Stimulated activated CD8-positive, alpha-beta memory T cell treated with anti-CD3 and anti-CD28 coated beads, Interleukin-12 subunit alpha, Interleukin-12 subunit beta, amount 100 ng/mL, for 4 hours (primary cell): Measurements from ENCODE around the gene PDE3A.
"Not testable (repeated sequence)": the region's sequence is repeated elsewhere in the genome, so short reads cannot be mapped to it uniquely, and the experiment has no call there.

Experiments used
- DNase-seq: peaks from one replicate; pipeline ENCODE4 v3.0.0-alpha.2; 2020; ENCODE audit warnings: low read depth

The PDE3A gene

DNA sequence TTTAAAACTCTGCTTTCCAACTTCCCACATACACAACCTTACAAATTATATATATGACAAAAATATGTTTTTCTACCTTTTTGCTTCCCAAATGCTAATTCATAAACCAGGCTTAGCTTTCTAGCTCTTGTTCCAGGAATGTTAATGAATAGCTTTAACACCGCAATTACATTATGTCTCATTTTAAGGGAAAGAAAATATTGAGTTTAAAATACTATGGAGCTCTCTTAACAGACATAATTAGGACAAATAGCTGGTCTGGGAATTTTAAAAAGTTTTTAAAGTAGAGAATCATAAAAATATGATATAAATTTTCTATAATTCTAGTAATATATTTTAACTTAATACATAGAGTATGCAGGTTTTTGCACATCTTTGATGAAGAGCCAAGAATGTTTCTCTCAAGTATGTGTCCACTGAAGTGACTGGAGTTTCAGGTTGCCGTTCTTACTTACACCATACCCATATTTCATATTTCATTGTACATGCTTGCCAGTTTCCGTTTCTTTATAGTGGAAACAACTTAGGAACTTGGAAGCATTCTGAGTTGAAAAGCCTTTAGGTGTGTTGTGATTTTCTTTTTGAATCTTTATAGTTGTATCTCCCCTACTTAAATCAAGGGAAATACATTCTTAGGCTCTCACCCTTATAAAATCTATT, 236.2 kb downstream of the PDE3A start:
- DNase-seq: no peak

- DNase-seq: not testable (repeated sequence)
Observed at GRCh38 chr12:20615020-20615419, 246.7 kb downstream of the PDE3A start.

DNA sequence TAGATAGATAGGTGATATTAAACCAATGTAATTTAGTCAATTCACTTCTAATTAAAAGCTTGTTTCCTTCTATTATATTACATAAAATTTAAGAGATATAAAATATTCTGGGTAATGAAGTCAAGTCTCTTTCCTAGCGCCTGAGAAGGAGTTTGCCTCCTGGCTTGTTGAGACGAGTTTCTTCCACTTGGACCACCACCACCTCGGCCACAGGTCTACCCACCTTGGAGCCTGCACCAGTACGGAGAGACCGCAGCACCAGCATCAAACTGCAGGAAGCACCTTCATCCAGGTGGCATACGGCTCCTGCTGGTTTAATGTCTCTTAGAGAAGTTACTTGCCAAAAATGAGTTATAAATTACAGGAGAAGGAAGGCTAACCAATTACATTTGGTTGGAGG, 247.8 kb downstream of the PDE3A start:
- no peak for DNase-seq

- no peak for DNase-seq
Observed at GRCh38 chr12:20620261-20620660, 251.9 kb downstream of the PDE3A start.

DNA sequence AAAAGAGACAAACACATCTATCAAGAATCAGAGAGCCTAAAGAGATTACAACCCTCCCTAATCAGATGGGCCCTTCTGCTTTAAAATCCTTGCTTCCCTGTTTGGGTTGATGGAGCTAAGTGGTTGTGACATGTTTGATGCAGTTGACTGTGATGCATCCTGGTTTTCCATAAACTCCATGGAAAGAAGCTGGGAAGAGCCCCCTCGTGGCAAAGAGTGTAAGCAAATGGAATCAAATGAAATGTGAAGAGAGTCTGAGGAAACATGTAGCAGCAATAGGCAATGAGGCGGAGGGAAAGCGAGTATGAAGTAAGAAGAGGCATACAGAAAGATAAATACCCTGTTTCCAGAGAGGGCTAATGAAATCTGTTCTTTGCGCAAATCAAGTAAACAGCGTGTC, 256.4 kb downstream of the PDE3A start:
- no peak for DNase-seq

GRCh38 chr12:20625531-20625930, 257.2 kb downstream of the PDE3A start:
- no peak for DNase-seq

GRCh38 chr12:20627001-20627588, 258.8 kb downstream of the PDE3A start:
- no peak for DNase-seq

DNA sequence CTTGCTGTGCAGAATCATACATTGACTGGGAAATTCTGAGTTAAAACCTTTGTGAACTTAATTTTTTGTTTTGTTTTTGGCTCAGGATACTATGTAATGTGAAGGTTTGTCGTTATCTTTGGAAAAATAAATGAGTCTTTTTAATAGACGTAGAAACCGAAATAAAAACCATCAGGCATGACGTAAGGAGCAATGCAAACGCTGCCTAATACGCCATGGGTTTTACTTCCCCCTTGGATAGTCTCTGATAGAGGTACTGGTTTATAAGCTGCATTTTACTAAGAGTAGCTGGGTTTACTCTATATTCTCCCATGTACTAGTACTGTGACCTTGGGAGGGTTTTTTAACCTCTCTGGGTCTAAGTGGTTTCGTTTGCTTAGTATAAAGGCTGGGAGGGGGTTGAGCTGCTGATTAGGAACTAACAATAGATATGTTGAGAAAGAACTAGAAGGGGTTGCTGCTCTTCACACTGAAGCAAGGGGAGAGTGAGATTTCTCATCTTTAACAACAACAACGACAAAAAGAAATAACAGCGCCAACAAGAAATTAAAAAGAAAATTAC, 260.0 kb downstream of the PDE3A start:
- DNase-seq: no peak

- no peak for DNase-seq
Observed at GRCh38 chr12:20628999-20629398, 260.7 kb downstream of the PDE3A start.

DNA sequence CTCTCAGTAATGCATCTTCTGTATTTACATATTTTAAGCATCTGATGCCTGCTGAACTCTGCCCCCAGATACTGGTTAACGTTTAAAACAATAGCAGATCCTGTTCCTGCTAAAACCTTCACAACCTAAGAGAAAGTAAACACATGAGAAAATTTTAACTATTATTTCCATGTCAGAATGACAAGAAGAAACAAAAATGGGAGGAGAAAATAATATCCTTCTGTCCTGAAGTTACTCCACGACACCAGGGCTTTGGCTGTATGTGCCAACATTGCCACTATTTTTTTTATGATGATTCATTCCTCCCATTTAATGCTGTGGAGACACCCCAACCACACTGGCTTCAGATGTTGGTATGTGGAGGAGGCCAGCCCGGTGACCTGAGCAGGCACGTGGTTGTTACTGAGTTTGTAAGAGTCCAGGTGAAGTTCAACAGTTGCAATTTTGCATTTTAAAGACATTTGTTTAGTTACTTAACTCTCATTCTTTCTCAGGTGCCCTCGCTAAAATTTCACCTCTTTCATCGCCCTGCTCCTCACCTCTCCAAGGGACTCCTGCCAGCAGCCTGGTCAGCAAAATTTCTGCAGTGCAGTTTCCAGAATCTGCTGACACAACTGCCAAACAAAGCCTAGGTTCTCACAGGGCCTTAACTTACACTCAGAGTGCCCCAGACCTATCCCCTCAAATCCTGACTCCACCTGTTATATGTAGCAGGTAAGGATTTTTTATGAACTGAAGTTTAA, 261.2 kb downstream of the PDE3A start:
- no peak for DNase-seq

DNA sequence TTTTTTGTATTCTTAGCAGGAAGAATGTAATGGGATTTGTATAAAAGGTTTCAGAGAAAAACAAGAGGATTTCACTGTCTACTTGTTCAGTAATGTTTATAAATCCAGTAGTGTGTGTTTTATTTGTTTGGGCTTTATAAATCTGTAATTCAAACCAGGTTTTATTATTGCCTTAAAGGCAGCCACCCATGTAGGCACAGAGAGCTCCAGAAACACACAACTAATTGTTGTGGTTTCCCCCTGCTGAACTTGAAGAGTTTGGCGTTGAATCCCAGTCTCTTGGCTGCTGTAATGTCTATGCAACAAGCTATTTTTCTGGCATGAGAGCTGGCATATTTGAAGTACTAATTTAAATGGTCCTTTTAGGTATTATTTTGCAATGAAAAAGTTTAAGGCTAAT, 263.4 kb downstream of the PDE3A start:
- no peak for DNase-seq

GRCh38 chr12:20641106-20641505, 272.8 kb downstream of the PDE3A start:
- DNase-seq: no peak

GRCh38 chr12:20643822-20644221, 275.5 kb downstream of the PDE3A start:
- DNase-seq: no peak

GRCh38 chr12:20646239-20646827, 278.0 kb downstream of the PDE3A start:
- no peak for DNase-seq

DNA sequence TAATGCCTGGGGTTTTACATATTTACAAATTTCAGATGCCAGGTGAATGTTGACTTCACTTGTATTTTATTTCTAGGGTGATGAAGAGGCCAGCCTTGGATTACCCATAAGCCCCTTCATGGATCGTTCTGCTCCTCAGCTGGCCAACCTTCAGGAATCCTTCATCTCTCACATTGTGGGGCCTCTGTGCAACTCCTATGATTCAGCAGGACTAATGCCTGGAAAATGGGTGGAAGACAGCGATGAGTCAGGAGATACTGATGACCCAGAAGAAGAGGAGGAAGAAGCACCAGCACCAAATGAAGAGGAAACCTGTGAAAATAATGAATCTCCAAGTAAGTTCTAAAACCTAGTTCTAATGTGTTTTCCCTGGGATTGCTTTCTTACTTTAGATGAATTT, 285.5 kb downstream of the PDE3A start:
- DNase-seq: no peak

GRCh38 chr12:20656600-20656999, 288.3 kb downstream of the PDE3A start:
- DNase-seq: no peak

DNA sequence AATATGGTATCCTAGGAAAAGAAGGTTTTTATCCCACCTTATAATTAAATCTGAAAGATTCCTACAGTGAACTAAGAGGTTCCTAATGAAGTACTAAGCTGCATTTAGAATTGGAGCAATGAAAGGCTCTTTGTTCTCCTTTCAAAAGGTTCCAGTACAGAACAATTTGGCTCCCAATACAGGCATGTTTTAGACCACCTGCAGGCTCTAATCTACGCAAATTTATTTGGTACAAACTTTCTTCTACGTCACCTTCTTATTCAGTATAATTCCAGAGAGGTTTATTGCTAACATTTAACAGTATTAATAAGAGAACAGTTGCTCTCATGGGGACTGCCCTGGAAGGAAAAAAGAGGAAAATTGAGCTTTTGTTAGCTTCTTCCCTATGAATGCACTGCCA, 289.2 kb downstream of the PDE3A start:
- DNase-seq: no peak

DNA sequence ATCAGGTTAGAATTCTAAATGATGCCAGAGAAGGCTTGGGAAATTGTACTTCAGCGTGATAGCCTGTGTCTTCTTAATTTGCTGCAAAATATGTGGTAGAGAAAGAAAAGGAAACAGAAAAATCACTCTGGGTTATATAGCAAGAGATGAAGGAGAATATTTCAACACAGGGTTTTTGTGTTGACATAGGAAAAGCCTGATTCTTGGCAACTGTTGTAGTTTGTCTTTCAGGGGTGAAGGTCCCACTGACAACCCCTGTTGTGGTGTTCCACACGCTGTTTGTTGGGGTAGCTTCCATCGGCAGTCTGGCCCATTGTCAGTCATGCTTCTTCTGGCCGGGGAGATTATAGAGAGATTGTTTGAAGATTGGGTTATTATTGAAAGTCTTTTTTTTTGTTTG, 313.0 kb downstream of the PDE3A start:
- DNase-seq: no peak

GRCh38 chr12:20695232-20695631, 326.9 kb downstream of the PDE3A start, which contains the start of gene SLCO1C1:
Gene SLCO1C1, plus strand, starts transcription at chr12:20695332. Its CDS starts 4,245 bp downstream, at chr12:20699577.
- DNase-seq: no peak

- DNase-seq: no peak
Observed at GRCh38 chr12:20696181-20696905, 328.0 kb downstream of the PDE3A start.

DNA sequence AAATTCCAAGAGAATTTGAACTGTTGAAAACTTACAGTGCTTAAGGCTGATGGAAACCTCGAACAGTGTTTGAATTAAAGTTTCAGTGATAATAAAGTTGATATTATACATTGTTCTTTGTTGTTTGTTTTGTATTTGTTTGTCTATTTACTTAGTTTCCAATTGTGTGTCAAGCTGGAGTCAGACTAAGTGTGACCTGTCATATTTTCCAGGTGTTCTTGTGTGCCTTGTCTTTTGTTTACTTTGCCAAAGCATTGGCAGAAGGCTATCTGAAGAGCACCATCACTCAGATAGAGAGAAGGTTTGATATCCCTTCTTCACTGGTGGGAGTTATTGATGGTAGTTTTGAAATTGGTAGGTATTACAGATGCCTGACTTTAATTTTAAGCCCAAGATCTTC, 332.8 kb downstream of the PDE3A start:
- DNase-seq: no peak

GRCh38 chr12:20704860-20705259, 336.5 kb downstream of the PDE3A start:
- no peak for DNase-seq
